Liver (tissue), 3 donors: ENCODE measurements around the gene HEPN1.

Experiments used
- ATF3 ChIP-seq: IDR thresholded peaks from 2 replicates; pipeline ENCODE4 v1.6.1; 2016; ENCODE audit warnings: antibody characterized with exemption
- CTCF ChIP-seq: fragments of 150-350 bp; IDR thresholded peaks from 2 replicates; pipeline ENCODE4 v1.5.1; 2017; ENCODE audit warnings: improper control_type of control experiment, low read depth, low read length; ENCODE audit not compliant: missing input control
- GABPA ChIP-seq, 2 donors: IDR thresholded peaks in 1 of 2; conservative IDR thresholded peaks in 1 of 2; 2 replicates each; pipeline ENCODE4 v1.6.1; 2016; ENCODE audit warnings: antibody characterized with exemption in 2 of 2, mild to moderate bottlenecking in 1 of 2, moderate library complexity in 1 of 2
- JUND ChIP-seq, 2 donors: IDR thresholded peaks; 2 replicates each; pipeline ENCODE4 v1.6.1; 2016; ENCODE audit warnings: antibody characterized with exemption in 2 of 2
- MAX ChIP-seq: IDR thresholded peaks from 2 replicates; pipeline ENCODE4 v1.6.1; 2016; ENCODE audit warnings: antibody characterized with exemption
- REST ChIP-seq: IDR thresholded peaks from 2 replicates; pipeline ENCODE4 v1.6.1; 2016; ENCODE audit warnings: antibody characterized with exemption, mild to moderate bottlenecking
- donor health status: healthy.
- donor health status: healthy.

GRCh38 chr11:124887667-124888013 lies 31.4 kb upstream of the HEPN1 start:
- TF ChIP-seq CTCF (no peak), REST (no peak), ATF3 (no peak), JUND (IDR thresholded peaks at IDR 0.05) (no peak), MAX (no peak), GABPA (IDR thresholded peaks at IDR 0.05 in 1 of 2, conservative IDR thresholded peaks at IDR 0.05 in 1 of 2) (no peak)
